Skeletal muscle tissue (tissue), 4 donors: ENCODE measurements around the gene ALDOB. TPM values are rescaled to one million over a fixed set of nuclear protein-coding genes. Genes with fewer than 3 reads are reported as not detected.

Experiments used
- H3K27ac ChIP-seq: one replicate; pipeline ENCODE4 v1.7.0; 2013; ENCODE audit warnings: mild to moderate bottlenecking, low read depth, low read length, inconsistent platforms
- H3K27me3 ChIP-seq, 3 donors: one replicate each; pipeline ENCODE4 v1.7.0; 2013; ENCODE audit warnings: low read length in 3 of 3; ENCODE audit not compliant: control insufficient read depth in 3 of 3, insufficient read depth in 3 of 3
- H3K36me3 ChIP-seq, 3 donors: one replicate each; pipeline ENCODE4 v1.7.0; 2013; ENCODE audit warnings: low read length in 3 of 3; ENCODE audit not compliant: control insufficient read depth in 3 of 3, insufficient read depth in 3 of 3
- H3K4me1 ChIP-seq, 3 donors: one replicate each; pipeline ENCODE4 v1.7.0; 2013; ENCODE audit warnings: low read length in 3 of 3, mild to moderate bottlenecking in 3 of 3; ENCODE audit not compliant: control insufficient read depth in 3 of 3, insufficient read depth in 3 of 3
- H3K4me3 ChIP-seq, 3 donors: one replicate each; pipeline ENCODE4 v1.7.0; 2013; ENCODE audit warnings: low read length in 3 of 3
- H3K9ac ChIP-seq, 3 donors: one replicate each; pipeline ENCODE4 v1.7.0; 2013; ENCODE audit warnings: low read length in 3 of 3, mild to moderate bottlenecking in 3 of 3, moderate library complexity in 2 of 3, low read depth in 1 of 3
- H3K9me3 ChIP-seq, 3 donors: one replicate each; pipeline ENCODE4 v1.7.0; 2013; ENCODE audit warnings: low read length in 3 of 3; ENCODE audit not compliant: control insufficient read depth in 3 of 3
- total RNA-seq: library from RNA; depleted of rRNA; stranded (reverse); fragments of >200 nt; gene quantifications from one replicate; pipeline ENCODE4 v1.2.3, GENCODE V29; 2014
- donor health status: Osteomylitis.

ALDOB gene
- total RNA-seq, 1 donor from 2014 or later = not detected

DNA sequence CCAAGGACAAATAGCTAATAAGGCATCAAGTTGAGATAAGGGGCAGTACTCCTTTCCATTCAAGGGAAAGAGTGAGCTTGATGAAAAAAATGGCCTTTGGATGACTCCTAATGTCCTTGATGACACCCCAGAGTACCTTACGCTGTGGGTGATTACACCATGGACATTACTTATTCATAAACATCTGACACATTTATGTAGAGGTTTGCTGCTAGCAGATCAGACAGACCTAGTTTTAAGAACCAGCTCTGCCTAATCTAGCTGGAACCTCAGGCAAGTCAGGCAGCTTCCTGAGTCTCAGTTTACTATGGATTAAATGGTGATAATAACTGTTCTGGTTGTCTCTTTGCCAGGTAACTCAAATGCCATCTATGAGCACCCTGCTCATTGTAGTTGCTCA, 2.8 kb downstream of the ALDOB start:
- H3K4me1 ChIP-seq = no peaks in the 10 kb centered on the region
- no peaks in the 10 kb centered on the region for H3K9me3 ChIP-seq
- H3K4me3 ChIP-seq = no peak overlapping the region
- H3K36me3 ChIP-seq = no peaks in the 10 kb centered on the region
- no peaks in the 10 kb centered on the region for H3K27me3 ChIP-seq
- no peak overlapping the region for H3K9ac ChIP-seq
- H3K27ac ChIP-seq = no peak overlapping the region

DNA sequence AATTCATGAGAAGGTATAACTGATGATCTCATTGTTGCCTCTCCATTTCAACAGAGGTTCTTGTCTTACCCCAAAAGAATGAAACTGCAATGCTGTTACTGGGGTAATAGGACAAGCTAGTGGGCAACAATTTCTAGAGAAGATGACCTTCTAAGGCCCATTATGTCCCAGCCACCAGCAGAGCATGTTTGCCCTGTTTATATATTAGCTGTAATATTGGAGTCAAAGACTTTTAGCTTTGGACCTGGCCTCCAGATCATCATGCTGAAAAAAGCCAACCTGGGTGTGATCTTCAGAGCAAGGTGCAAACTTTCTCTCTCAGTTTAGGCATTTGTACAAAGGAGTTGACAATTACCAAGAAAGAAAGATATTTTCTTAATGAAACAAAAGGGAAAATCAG, 3.4 kb downstream of the ALDOB start:
- Histone ChIP-seq H3K36me3 (no peaks in the 10 kb centered on the region), H3K27me3 (no peaks in the 10 kb centered on the region), H3K4me3 (no peak overlapping the region), H3K9me3 (no peaks in the 10 kb centered on the region), H3K27ac (no peak overlapping the region), H3K9ac (no peak overlapping the region), H3K4me1 (no peaks in the 10 kb centered on the region)

DNA sequence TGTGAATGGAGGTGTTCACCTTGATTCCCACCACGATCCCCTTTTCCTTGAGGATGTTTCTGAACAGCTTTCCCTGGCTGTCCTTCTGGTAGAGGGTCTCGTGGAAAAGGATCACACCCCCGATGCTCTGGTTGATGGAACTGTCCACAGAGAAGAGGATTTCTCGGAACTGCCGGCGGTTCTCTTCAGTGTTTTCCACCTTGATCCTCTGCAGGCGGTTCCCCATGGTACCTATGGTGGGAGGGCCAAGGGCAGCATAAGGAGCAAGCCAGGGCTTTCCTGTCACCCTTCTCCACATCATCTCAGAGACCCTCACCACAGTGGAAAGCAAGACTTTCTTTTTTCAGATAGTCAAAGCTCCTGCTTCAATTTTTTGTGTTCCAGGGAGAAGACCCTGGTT, 5.8 kb downstream of the ALDOB start:
- Histone ChIP-seq H3K27ac (no peak overlapping the region), H3K4me3 (no peak overlapping the region), H3K9me3 (no peaks in the 10 kb centered on the region), H3K36me3 (no peaks in the 10 kb centered on the region), H3K9ac (no peak overlapping the region), H3K27me3 (no peaks in the 10 kb centered on the region), H3K4me1 (no peaks in the 10 kb centered on the region)

DNA sequence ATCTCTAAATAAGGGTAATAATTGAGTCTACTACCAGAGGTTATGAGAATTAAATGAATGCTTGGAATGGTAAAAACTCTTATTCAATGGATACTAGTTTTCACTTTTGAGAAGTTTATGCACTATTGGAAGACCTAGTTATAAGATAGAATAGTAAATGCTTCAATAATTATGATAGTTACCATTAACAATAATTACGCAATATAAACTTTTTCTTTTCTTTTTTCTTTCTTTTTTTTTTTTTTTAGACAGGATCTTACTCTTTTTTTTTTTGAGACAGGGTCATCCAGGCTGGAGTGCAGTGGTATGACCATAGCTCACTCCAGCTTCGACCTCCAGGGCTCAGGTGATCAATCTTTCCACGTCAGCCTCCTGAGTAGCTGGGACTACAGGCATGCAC, 6.7 kb downstream of the ALDOB start:
- H3K27ac ChIP-seq = no peak overlapping the region
- H3K4me3 ChIP-seq = no peak overlapping the region
- H3K27me3 ChIP-seq = no peaks in the 10 kb centered on the region
- no peak overlapping the region for H3K9ac ChIP-seq
- H3K9me3 ChIP-seq = no peaks in the 10 kb centered on the region
- H3K36me3 ChIP-seq = no peaks in the 10 kb centered on the region
- H3K4me1 ChIP-seq = no peaks in the 10 kb centered on the region

DNA sequence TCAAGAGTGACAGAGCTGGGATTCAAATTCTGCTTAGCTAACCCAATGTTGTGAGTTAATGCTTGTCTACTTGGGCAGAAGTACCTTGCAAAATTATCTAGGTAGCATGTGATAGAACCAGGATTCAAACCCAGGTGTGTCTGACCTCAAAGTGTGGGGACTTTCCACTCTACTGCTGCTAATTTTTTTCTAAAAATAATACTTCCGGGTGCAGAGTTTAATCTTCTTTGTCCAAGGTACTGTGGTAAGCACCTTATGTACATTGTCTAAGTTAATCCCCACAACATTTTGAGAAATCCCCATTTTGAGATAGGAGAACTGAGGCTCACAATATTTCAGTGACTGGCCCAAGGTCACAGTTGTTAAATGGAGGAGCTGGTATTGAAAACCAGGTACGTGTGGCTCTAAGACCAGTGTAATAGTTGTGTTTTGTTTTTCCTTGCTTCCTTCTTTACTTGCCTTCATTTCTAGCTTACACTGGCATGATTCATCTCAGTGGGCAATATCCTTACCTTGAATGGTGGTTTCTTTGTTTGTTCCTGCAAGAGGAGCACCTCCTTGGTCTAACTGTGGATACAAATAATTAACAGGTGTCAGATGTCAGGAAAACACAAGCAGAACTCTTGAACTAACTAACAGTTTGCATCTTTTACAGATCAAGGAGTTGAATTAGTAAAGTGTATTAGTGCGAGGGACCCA, 7.5 kb downstream of the ALDOB start:
- Histone ChIP-seq H3K4me1 (no peaks in the 10 kb centered on the region), H3K9ac (no peak overlapping the region), H3K36me3 (no peaks in the 10 kb centered on the region), H3K9me3 (no peaks in the 10 kb centered on the region), H3K27ac (no peak overlapping the region), H3K4me3 (no peak overlapping the region), H3K27me3 (no peaks in the 10 kb centered on the region)

DNA sequence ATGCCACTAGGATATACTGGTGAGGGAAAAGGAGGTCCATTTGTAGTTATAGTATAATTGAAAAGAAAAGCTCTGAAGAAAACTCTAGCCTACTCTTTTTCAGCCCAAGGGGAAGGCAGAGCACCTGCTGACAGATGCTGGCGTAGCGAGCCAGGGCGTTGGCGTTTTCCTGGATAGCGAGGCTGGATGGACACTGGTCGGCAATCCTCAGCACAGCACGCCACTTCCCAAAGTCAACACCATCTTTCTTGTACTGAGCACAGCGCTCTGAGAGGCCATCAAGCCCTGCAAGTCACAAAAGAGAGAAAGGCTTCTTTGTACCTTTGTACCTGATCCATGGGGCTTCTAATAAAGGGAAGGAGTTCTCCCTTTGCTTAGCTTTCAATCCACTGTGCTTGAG, 8.2 kb downstream of the ALDOB start:
- Histone ChIP-seq H3K4me3 (no peak overlapping the region), H3K4me1 (no peaks in the 10 kb centered on the region), H3K9ac (no peak overlapping the region), H3K27me3 (no peaks in the 10 kb centered on the region), H3K27ac (no peak overlapping the region), H3K36me3 (no peaks in the 10 kb centered on the region), H3K9me3 (no peaks in the 10 kb centered on the region)

DNA sequence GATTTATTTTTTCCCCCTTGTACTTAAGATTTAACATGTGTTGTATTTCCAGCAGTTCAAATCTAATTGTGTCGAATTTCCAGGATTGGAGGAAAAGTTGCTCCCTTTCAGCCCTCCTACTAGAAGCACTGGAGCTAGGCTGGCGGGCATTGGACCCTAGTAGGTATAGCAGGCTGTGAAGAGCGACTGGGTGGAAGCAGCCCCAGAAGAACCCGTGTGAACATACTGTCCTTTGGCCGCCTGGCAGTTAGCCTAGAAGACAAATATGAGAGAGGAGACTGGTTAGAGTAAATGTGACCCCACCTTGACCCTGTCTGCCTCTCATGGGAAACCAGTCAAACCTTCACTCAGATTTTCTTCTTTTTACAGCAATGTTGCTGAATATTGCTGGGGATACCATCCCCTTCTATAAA, 13.9 kb downstream of the ALDOB start:
- Histone ChIP-seq H3K9me3 (peaks cover 0 to 2% (median 0%) of the 10 kb centered on the region in 3 donors), H3K27ac (no peak overlapping the region), H3K4me3 (no peak overlapping the region), H3K36me3 (no peaks in the 10 kb centered on the region), H3K27me3 (no peaks in the 10 kb centered on the region), H3K4me1 (no peaks in the 10 kb centered on the region), H3K9ac (no peak overlapping the region)

DNA sequence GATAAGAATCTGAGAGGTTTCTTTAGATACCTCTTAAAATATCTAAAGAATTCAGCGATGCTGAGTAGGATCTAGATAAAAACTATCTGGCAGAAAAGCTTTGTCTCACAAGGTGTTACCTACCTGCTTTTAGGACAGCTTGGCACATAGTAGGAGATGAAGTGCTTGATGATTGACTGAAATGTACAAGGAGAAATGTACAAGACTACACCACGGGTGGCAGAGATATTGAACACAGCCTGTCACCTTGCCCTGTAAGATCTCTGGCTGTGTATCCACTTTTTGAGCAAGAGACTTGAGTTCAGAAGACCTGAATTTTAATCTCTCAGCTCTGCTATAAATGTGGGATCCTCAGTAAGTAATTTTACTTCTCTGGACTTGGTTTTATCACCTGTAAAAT, 15.7 kb downstream of the ALDOB start:
- Histone ChIP-seq H3K9me3 (peaks cover 0 to 5% (median 4%) of the 10 kb centered on the region in 3 donors), H3K27me3 (no peaks in the 10 kb centered on the region), H3K9ac (no peak overlapping the region), H3K27ac (no peak overlapping the region), H3K4me1 (no peaks in the 10 kb centered on the region), H3K4me3 (no peak overlapping the region), H3K36me3 (no peaks in the 10 kb centered on the region)

DNA sequence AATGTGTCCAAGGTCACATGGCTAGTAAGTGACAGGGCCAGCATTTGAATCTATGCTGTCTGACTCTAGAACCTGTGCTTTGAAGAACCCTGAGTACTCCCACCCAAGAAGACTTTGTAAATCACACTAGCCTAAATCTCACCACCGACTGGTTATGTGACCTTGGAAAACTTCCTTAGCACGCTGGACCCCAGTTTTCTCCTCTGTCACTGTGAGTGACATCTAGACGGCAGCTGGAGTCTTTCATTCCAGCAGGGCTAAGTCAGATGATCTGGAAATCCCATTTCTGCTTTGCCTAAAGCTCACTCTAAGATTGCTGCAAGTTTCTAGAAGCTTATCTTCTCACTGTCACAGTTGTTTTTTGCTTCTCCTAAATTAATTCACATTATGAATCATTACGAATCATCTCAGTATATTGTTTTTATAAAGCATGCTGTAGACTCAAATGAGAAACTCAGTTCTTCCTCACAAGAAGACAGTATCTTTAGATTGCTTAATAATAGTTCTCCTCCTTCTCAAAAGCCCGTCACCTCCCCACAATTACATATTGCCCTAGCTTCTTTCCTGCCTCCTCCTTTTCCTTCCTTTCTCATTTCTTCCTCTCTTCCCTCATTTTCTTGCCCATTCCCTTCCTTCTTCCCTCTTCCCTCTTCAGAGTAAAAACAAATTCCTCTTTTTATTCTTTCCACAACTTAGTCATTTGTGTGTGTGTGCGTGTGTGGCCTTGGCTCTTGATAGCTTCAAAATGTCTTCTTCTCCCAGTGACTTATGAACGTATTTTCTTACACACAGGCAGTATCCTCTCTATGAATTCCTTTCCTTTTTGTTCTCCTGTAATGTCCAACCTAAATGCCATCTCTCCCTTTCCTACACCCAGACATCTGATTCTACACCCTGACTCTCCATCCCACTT, 16.8 kb downstream of the ALDOB start:
- Histone ChIP-seq H3K9me3 (peaks cover 0 to 6% (median 5%) of the 10 kb centered on the region in 3 donors), H3K27me3 (no peaks in the 10 kb centered on the region), H3K9ac (no peak overlapping the region), H3K27ac (no peak overlapping the region), H3K4me1 (no peaks in the 10 kb centered on the region), H3K4me3 (no peak overlapping the region), H3K36me3 (no peaks in the 10 kb centered on the region)

DNA sequence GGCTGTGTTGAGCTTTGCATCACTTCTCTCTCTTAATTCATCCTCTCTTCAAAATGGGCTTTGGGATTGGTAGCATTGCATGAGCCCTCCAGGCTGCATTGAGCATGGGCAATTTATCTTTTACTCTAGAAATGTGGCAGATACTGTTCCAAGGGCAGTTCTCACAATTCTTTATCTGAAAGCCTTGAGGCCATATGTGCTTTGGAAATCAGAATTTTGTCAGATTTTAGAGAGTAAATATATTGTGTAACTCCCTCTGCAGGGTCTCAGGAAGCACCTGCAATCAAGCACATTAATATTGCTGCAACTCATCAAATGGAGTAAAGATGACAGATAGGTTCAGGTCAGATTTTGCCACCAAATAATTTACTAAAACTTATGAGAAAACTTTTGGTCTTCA, 17.6 kb downstream of the ALDOB start:
- H3K4me1 ChIP-seq = no peaks in the 10 kb centered on the region
- H3K4me3 ChIP-seq = no peak overlapping the region
- H3K9me3 ChIP-seq = peaks cover 4 to 11% (median 9%) of the 10 kb centered on the region in 3 donors
- no peak overlapping the region for H3K27ac ChIP-seq
- no peaks in the 10 kb centered on the region for H3K27me3 ChIP-seq
- no peak overlapping the region for H3K9ac ChIP-seq
- H3K36me3 ChIP-seq = no peaks in the 10 kb centered on the region
